GM19025 (cell line): Measurements from ENCODE around the gene CIB2.

Source experiments
- ATAC-seq: cut with Tn5 transposase; IDR thresholded peaks from one replicate; pipeline ENCODE4 v1.9.1; 2021; ENCODE audit warnings: mild to moderate bottlenecking, low read depth, moderate library complexity; ENCODE audit not compliant: unreplicated experiment

Gene CIB2

DNA sequence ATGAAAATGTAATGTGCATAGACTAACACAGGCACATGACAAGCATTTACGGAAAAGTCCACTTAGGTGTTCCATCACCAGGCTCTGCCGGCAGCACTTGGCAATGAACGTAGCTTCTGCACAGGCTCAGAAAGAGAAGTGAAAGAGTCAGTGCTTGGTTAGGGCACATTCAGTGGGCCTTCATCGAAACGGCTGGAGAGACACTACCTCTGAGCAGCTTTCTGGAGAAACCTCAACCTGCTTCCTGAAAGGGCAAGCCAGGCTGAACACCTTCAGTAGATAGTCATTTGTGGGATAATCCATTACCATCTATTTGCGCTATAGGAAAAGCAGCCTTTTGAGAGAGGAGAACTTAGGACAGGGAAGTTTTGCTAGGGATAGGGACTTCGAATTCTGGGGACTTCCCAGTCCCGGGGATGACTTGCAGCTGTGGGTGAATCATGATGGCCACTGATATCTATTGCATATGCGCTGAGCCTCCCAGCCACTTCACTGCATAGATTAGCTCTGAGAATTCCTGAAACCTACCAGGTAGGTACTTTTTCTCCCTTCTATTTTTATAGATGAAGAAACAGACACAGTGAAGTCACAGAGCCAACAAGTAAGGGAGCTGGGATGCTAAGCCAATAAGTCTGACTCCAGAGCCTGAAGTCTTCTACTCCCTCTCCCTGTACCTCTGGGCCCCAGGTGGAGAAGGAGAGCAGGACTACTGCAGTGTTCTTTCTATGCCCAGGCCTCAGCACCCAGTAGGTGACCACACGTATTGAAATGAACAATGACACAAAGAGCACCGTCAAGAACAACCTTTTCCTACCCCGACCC lies 43.1 kb downstream of the CIB2 start:
- peak; percentile 54 for ATAC-seq

DNA sequence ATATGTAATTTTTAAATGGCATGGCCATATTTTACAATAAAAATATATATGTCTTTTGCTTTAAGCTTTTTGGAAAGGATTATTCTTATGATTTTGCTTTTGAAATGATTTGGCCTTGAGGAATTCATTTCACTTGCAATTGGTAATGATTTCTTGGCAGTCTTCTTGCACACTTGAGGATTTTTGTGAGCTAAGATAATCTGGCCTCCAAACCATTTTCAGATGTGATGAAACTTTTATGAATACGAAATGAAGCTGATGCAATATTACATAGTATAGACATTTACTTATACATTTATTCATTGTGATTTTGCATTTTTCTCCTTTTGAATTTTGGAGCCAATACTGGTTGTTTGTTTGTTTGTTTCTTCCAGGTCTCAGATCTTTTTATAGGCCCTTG lies 45.3 kb downstream of the CIB2 start:
- ATAC-seq, result no peak

DNA sequence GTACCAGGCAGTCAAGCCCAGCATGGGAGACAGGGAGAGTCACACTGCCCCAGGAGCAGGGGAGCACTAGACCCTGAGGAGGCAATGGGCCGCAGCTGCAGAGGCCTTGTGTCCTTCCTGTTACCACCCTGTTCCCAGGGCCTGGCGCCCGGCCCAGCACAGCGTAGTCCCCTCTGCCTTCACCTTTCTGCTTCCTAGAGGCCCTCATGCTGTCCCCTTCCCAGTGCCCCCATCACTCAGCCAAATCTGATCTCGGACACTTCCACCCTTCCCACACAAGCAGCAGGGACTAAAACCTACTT lies 46.8 kb downstream of the CIB2 start:
- no peak for ATAC-seq

DNA sequence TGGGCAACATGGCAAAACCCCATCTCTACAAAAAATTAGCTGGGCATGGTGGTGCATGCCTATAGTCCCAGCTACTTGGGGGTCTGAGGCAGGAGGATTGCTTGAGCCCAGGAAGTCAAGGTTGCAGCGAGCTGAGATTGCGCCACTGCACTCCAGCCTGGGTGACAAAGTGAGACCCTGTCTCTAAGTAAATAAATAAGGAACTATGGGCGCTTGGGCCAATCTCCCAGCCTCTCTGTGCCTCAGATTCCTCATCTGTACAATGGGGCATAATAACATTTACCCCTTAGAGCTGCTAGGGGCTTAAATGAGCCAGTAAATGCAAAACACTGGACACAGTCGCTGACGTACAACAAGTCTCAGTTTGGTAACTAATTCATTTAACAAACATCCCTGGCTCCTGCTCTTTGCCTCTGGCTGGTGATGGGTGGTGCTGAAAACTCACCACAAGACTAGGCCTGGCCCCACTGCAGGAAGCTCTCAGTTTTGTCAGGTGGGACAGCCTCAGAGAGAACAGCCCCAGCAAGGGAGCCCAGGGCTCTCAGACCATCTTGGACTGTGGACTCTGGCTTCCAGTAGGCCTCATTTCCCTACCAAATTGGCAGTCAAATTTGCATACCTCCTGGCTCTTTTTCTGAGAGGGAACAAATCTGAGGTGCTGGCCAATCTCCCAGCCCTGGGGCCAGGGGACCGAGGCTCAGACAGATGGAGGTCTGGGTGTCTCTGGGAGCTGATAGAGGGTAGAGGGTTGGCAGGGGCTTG lies 47.4 kb downstream of the CIB2 start:
- ATAC-seq, result peak; percentile 51

DNA sequence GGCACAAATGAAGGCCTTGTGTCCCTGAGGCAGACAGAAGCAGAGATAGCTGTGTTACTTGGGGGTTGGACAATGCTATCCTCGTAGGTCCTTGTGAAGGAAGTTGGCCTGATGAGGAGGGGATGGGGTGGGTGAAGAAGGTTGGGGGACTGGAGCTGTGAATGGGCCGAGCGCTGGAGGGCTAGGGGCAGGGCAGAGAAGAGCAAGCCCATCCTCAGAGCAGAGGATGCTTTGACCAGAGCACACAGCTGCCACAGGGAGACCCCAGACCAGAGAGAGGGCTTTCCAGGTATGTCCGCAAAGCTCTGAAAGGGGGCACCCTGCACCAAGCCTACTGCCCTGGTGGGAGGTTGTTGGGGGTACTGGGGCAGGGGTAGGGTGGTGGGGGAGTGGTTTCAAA lies 48.1 kb downstream of the CIB2 start:
- ATAC-seq, result no peak

DNA sequence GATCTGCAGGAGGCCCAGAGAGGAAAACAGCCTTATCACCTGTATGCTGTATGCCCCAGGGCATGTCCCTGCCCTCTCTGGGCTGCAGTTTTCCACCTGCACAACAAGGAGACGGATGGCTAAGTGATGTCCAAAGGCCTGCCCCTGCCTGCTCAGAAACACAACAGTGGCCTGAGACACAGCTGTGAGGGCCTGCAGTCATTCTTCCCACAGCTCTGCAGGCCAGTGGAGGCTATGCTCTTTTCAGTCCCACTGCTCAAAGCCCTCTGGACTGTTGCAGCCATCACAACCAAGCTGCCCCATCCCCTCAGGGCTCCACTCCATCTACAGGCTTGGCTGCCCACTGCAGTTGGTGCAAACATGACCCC lies 48.5 kb downstream of the CIB2 start:
- no peak for ATAC-seq

DNA sequence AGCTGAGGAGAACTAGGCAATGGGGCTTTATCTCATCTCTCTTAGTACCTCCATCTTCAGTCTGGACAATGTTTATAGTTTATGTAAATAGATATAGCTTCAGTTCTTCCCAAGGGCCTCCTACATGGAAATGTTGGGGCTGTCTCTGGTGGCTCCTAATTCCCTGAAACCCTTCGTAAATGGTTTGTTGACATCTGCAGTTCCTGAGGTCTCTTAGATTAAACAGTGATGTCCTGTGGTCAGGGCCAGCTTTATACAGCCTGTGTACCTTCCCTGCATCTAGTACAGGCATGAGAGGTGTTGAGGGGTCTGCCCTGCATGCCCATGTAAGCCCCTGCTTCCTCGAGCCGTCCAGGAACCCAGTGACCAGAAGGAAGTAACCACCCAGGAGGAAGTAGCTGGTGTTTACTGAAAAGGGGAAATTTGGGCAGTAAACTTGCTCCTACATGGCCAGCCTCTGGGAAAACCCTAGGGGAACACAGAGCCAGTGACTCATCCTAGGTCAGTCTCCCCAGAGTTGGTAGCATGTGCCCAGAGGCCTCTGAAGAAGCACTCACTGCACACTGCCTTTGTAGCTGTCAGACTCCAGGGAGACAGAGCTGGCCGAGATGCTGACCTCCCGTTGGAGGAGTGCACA lies 49.0 kb downstream of the CIB2 start:
- no peak for ATAC-seq

DNA sequence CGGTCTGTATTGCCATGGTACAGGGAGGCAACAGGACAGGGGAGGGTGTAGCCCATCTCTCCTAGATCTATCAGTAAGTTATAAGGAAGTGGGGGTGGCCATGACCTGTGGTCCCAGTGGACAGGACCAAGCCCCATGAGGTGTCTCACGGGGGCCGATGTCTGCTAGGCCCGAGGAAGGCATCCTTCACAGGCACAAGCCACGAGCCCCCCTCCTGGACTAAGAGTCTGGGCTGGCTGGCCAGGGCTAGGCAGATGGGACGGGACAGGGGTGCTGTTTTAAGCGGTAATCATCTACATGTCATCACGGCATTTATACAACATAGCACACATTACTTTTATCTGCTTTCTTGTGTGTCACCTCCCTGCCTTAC lies 51.2 kb downstream of the CIB2 start:
- no peak for ATAC-seq

DNA sequence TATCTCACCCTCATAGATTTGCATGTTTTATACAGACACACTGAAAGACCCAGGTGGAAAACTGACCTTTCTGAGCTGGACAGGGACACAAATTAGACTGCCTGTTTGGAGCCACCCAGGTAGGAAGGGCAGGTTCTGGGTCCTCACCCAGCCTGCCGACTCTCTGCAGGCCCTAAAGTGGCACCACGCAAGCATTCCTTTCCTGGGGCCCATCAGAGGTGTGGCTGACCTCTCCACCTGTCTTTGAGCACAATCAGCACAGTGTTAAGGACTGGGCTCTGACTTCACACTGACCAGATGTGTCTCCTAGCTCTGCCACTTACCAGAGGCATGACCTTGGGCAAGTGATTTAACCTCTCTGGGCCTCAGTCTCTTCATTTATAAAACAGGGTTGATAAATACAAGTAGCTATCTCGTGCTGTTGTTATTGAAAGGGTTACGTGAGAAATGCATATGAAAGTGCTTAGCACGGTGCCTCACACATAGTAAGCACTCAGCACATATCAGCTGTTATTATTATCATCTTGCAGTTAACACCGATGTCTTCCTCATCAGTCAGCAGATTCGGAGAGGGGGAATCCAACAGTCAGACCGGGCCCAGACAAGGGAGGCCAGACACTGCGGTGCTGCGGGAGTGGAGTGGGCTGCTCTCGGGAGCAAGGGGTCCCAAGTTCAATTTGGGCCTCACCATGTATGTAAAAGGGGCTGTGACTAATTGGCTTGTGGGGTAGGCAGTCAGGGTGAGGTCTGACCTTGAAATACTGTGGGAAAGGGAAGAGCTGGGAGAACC lies 51.8 kb downstream of the CIB2 start:
- ATAC-seq, result no peak

DNA sequence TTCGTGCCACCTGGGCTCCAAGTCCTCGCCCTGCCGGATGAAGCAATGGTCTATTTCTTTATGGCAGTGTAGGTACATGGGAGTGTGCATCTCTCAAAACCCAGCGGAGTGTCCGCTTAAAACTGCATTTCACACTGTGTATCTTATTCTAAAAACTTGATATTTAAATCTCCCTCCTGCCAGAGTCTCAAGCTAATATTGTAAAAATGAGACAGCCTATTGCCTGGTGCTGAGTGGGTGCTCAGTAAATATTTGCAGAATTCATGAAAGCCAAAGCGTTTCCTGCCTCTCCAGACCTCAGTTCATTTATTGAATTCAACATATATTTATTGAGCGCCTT lies 53.4 kb downstream of the CIB2 start:
- no peak for ATAC-seq

DNA sequence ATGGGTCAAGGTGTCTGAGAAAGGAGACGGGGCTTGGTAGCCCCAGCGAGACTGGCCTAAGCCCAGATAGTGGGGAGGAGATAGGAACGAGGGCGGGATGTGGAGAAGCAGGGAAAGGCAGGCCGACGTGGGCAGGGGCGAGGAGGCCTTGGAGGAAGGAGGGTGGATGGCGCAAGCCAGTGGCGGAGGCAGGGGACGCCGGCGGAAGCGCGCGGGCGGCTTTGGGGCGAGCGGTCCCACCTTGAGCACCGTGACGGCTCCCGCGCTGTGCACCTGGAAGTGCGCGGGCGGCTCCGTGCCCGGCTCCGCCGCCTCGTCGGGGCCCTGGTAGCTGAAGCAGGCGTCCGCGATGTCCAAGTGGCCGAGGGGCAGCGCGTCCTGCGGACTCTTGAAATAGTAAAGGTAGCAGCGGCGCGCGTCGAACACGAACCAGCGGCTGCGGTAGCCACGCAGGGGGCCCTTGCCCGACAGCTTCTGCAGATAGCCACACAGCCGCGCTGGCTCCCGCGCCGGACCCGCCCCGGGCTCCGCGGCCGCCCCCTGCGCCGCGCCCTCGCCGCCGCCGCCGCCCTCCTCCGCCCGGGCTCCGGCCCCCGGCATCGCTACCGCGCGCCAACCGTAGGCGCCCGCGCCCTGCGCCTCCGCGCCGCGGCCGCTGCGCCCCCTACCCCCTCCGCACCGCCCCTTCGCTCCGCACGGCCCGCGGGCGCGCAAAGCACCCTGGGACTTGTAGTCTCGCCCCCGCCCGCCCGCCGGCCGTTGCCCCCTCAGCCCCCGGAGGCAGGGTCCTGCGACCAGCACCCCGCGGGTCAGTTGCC lies 54.0 kb downstream of the CIB2 start, which contains the start of gene TBC1D2B:
Gene TBC1D2B, minus strand, starts transcription at position 659 of the 818 bp plus-strand sequence. Its CDS starts 59 bp downstream, at position 600.
- peak; percentile 74 for ATAC-seq

DNA sequence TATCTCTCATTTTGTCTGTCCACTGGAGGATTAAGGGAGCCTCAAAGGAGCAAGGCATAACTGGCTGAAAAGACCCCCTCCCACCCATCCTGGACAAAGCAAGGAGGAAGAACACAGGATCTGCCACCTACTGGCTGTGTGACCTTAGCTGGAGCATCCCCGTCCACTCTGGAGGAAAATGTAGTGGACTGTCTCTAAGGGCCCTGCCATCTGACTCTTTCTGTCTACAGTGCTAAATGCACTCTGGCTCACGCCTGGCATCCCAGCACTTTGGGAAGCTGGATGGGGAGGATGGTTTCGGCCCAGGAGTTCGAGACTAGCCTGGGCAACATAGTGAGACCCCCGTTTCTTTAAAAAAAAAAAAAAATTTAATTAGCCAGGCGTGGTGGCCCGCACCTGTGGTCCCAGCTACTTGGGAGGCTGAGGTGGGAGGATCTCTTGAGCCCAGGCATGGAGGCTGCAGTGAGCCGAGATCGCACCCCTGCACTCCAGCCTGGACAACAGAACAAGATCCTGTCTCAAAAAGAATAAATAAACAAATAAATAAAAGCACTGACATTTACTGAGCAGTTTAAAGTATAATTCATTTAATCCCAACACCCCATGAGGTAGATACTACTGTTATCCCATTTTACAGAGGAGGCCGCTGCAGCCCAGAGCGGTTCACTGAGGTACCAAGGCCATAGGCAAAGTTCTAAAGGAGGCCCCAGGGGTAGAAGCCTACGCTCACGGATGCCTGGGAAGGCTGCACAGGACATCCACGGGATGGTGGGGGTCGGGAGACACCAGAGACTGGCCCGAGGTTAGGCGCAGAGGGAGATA lies 54.8 kb downstream of the CIB2 start:
- ATAC-seq, result no peak

DNA sequence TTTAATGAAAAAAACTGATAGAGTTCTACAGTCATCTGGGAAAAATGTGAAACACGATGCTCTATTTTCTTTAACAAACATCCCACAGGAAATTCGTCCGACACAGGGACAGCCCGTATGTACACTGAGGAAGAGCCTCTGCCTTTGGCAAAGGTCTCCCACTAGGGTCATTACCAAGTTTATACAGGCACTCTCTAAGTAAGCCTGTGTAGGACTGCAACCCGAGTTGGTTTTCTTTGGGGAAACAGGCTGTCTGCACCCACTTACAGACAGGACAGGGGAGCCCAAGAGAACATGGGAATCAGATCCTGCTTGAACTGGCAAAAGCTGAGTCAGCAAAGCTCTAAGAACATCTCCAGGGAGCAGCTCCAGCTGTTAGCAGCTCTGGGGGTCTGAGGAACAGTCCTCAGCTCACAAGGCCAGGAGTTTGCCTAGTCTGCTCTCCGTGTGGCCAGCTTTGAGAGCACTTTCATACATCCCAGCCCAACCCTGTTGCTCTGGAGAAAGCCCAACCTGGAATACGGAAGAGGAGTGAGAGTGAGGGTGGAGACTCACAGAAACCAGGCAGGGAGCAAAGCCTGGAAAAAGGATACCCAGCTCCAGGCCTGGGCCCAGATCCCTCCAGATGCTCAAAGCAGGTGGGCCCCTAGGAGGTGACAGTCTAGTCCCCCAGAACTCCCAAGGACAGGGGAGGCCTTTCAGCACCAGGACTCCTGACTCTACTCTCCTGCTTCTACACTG lies 55.6 kb downstream of the CIB2 start:
- no peak for ATAC-seq

DNA sequence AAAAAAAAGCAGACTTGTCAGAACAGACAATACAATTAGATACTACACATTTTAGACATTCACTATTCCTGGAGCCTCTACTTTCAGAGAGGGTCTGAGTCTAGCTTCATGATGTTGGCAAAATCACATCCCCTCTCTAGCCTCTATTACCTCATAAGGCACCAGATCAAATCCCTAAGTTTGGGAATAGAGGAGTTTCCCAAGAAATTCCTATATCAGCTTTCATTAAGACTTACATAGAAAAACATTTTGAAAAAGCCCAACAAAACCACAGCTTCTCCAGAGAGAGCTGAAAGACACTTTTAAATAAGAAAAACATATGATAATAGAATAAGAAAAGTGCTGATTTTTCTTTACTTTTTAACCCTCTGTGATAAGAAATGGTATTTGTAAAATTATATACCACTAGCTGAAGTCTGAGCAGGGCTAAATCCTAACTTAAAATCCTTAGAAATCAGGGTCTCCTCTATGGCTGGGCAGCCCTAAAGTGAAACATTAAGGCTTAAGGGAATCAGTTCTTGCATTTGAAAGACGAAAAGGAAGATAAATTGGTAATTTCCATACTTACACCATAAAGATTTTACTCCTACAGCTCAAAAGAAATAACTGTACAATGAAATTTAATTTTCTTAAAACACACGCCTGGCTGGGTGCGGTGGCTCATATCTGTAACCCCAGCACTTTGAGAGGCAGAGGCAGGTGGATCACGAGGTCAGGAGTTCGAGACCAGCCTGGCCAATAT lies 58.0 kb downstream of the CIB2 start:
- no peak for ATAC-seq

DNA sequence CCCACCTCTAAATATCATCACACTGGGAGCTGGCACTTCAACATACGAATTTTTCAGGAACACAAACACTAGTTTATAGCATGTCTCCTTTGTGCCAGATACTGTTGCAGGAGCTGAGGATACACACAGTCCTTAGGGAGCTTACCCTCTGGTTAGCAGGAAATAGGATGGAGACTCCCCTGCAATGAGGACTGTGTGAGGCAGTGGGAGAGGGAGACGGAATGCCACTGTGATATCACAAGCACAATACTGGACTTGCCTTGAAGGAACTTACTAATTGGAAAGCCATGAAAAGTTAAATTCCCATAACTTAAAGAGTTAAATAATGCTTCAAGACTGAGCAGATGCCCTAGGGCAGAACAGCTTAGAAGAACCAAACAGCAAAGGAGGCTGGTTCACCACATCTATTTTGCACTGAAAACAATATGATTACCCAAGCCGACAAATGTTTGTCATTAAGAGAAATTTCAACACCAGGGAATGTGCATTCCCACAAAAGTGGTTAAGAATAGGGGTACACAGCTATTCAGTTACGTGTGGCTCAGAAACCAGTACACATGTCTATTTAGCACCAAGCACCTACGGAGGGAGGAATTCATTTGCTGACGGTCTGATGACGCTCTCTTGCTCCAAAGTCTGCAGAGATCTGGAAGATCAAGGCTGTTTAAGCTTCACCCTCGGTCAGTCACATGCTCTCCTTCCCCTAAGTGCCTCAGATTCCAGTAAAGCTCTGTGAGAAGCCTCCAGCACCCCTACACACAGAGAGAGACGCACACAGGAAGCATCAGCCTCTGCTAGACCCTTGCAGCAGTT lies 59.0 kb downstream of the CIB2 start:
- no peak for ATAC-seq

DNA sequence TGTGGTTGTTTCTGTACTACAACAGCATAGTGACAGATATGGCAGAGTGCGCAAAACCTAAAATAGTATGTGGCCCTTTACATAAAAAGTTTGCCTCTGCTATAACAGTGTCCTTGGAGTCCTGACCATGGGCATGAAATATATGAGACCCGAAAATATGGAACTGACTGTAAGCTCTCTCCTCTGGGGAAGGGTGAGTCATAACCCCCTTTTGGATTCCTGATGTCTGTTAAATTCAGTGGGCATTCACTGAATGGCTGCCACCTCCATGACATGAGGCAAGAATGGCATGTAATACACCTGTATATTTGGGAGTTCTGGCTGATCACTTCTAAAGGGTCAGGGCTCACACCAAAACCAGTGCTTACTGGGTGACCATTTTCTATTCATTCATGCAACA lies 59.9 kb downstream of the CIB2 start:
- ATAC-seq, result no peak

DNA sequence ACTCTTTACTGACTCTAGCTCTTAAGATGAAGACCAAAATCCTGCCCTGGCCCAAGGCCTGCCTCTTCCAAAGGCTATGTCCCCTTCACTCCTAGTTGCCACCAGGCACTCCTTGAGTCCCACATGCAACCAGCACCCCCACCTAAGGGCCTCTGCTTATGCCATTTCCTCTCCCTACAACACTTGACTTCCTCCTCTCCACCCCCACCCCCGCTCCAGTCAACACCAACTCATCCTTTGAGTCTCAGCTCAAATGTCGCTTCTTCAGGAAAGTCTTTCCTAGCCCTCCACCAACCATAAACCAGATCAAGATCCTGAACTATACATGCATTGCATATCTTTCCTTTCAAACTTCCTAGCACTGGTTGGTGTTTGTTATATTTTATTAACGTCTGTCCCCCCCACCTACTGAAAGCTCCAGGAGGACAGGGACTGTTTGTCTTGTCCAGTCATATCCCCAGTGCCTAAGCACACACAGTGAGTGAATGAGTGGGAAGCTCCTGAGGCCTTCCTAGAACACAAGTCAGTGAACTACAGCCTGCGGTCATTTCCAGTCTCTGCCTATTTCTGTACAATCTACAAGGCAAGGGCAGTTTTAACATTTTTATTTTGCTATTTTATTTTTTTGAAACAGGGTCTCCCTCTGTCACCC lies 61.1 kb downstream of the CIB2 start:
- ATAC-seq, result no peak
